CD4-positive, alpha-beta T cell treated with Interleukin-4 for 4 hours (primary cell): ENCODE data around the gene BSCL2.
"Not testable (repeated sequence)": the region's sequence is repeated elsewhere in the genome, so short reads cannot be mapped to it uniquely, and the experiment has no call there.

Source experiments
- DNase-seq: peaks from one replicate; pipeline ENCODE4 v3.0.0-alpha.2; 2020

The BSCL2 gene

DNA sequence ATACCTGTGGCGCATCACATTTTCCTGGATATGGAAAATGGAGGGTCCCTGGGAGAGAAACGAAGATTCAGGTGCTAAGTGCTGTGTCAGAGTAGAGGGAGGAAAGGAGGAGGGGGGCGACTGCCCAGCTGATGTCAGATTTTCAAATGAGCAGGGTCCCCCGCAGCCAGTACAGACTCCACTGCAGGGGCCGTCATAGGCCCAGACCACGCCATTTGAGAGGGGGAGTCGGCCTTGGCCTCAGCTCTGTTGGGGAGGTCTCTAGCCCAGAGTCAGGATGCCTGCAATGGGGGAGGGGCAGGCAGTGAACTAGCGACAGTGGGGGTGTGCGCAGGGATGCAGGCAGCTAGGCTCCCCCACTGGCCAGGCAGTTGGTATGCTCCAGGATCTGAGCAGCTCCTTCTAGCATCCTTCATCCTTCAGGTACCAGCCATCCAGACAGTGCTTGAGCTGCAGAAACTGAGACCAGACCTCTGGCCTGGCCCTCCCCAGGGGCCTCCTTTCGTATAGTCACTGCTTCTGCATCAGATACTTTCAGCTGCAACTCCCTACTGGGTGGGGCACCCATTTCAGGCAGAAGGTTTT is at the start of gene BSCL2, which contains the start of gene GNG3:
TSS of gene BSCL2 (minus strand) at position 148 of the 585 bp plus-strand sequence. CDS start 229 bp downstream, outside the sequence.
TSS of gene GNG3 (plus strand) at position 400 of the 585 bp plus-strand sequence. CDS start 620 bp downstream, outside the sequence.
- no peak for DNase-seq

DNA sequence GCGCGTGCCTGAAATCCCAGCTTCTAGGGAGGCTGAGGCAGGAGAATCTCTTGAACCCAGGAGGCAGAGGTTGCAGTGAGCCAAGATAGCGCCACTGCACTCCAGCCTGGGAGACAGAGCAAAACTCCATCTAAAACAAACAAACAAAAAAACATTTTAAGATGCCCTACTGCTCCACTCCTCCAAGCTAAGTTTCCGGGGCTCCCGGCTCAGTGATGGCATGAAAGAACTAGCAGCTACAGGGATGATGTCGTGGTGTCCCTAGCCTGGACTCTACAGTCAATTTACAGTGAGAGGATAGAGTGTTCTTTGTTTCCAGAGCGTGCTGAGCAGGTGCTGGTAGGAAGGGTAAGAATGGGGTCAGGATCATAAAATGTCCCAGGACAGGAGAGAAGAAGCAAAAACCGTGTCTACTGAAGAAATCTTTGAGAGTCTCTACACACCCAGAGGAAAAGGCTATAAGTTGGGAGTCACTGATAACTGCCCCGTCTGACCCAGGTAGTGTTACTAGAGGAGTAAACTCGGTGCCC is 47.9 kb upstream of the BSCL2 start:
- DNase-seq: no peak

DNA sequence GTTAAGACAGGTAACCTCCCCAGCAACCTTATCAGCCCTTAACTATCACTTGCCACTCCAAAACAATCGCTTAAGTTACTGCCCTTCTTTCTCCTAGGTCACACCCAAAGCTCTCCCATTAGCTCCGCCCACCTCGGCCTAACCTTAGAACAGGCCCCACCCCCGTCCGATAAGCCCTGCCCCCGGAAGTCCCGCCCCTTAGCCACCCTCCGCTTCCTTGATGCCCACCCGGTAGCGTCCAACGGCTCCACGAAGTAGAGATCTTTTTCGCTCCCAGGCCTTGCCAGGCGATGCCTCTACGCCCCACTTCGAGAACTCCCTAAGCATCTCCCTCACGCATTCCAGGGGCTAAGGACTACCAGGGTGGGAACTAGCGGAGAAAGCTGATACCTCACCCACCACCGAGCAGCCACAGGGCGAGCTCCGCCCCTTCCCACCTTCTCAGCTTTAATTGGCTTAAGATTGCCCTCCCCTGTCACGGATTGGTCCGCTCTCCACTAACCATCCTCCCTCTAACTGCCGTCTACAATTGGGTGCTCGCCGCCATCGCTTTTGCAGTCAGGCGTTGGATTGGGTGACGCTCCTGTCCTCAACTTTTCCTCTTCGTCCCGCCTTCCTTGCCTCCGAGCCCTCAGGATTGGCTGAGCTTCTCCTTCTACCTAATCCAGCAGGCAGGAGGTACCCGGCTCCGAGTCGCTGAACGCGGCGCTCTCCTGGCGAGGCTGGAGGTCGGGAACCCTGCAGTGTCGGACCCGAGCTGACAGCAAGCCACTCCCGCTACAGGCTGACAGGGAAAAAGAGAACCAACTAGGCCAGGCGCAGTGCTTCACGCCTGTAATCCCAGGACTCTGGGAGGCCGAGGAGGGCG is 46.7 kb upstream of the BSCL2 start, which contains the start of gene ZBTB3:
TSS of gene ZBTB3 (minus strand) at position 425 of the 868 bp plus-strand sequence. CDS start 496 bp downstream, outside the sequence.
- DNase-seq: peak; percentile 99

DNA sequence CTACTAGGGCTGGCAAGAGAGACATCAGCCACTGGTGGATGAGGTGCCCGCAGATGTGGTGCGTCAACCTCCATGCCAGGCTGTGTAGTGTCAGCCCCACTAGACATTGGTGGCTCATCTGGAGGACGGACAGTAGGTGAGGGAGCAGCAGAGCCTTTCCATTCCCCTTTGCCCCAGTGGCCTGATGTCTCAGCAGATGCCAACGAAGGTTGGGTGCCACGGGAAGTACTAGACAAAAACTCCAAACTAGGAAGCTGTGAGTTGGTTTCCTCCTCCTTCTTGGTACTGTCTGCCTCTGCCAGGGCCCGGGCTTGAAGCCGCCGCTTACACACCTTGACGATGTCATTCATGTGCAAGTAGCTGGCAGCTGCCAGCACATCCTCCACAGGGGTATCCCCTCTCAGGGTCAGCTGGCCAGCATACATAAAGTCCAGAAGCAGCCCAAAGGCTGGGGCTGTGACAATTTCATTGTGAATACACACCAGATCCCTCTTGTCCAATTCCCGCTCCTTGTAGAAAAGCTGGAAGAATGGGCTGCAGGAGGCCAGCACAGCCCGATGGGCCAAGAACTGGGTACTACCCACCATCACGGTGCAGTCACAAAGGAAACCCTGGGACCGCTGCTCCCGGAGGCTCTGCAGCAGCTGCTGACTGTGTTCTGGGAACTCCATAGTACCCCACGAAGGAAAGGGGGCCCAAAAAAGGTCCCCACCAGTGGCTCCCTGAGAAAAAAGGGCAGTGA is 45.9 kb upstream of the BSCL2 start:
- no peak for DNase-seq

DNA sequence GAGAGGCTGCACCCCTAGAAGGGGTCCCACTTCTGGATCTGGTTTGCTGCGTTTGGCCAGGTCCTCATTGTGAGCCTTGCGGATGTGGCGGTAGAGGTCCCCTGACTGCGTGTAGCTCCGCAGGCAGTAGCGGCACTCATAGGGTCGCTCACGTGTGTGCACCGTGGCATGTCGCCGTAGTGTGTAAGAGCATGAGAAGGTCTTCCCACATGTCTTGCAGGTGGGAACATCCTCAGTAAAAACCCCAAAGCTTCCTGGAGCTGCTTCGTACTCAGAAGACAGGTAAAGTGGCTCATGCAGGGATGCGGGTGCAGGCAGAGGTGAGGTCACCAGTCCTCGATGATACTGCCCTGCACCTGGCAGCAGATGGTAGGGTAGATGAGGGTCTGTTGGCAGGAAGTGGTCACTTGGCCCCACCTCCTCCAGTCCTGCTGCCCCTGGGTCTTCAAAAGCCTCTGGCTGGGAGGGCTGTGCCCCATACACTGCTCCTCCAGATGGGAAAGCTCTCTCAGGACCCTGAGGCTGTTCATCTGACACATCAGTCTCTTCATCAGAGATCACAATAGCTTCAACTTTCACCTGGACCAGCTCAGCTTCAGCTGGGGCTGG is 45.1 kb upstream of the BSCL2 start:
- DNase-seq: no peak

DNA sequence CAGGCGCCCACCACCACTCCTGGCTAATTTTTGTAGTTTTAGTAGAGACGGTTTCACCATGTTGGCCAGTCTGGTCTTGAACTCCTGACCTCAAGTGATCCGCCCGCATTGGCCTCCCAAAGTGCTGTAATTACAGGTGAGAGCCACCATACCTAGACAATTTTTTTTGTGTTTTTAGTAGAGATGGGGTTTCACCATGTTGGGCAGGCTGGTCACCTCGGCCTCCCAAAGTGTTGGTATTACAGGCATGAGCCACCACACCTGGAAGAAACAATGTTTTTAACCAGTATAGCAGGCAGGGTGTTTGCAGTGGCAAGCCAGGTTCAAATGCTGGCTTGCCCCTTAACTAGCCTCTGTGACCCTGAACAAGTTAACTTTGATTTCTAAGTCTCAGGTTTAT is 42.7 kb upstream of the BSCL2 start:
- not testable (repeated sequence) for DNase-seq

DNA sequence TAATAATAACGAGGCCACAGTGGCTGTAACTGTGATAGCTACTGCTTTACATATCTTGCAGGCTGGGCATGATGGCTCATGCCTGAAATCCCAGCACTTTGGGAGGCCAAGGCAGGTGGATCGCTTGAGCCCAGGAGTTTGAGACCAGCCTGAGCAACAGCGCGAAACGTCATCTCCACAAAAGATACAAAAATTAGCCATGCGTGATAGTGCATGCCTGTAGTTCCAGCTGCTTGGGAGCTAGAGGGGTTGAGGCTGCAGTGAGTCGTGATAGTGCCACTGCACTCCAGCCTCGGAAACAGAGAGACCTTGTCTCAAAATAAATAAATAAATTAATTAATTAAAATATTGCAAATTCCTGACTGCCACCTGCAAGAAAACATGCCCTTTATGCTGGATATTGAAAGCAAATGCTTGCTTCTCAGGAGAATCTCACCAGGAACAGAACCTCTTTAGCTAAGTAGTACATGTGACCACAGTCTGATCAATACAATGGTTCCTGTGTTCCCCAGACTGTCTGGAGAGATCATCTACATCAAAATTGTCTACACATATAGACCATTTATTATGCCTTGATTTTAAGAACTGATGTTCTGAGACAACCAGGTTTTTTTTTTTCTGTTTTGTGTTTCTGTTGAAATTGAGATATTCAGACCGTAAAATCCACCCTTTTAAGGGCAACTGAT is 40.4 kb upstream of the BSCL2 start:
- no peak for DNase-seq

DNA sequence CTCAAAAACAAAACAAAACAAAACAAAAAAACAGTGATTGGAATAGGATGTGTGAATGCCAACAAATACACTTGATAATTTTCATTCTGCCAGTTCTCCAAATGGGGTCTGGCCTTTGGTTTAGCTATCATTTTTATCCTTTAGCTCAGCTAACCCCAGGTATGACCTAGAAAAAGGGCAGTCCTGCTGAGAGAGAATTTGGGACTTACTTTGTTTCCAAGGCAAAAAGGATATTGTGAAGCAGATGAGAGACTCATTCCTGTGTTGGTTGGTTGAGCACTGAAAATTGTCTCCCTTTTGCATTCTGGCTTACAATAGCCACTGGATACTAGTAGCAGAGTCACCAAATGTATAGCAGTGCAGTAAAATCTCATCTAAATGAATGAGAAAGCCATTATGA is 30.0 kb upstream of the BSCL2 start:
- DNase-seq: no peak

DNA sequence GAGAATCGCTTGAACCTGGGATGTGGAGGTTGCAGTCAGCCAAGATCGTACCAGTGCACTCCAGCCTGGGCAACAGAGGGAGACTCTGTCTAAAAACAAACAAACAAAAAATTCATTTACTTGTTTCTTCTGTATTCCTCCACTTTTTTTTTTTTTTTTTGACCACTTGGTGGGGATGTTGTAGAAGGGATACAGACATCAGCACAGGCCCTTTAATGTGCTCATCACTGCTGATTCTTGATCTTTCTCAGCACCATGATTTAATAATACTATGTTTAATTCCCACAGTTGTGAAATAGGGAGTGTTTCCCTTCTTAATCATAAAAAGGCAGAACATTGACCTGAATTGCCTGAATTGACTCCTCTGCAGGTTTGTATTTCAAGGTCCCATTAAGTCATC is 25.6 kb upstream of the BSCL2 start:
- DNase-seq: no peak

DNA sequence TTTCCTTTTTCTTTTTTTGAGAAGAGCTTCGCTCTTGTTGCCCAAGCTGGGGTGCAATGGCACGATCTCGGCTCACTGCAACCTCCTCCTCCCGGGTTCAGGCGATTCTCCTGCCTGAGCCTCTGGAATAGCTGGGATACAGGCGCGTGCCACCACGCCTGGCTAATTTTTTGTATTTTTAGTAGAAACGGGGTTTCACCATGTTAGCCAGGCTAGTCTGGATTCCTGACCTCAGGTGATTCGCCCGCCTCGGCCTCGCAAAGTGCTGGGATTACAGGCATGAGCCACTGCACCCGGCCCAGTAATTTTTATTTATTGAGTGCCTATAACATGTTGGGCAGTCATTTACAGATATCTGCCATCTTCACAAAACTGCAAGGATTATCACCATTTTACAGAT is 22.9 kb upstream of the BSCL2 start:
- DNase-seq: not testable (repeated sequence)

DNA sequence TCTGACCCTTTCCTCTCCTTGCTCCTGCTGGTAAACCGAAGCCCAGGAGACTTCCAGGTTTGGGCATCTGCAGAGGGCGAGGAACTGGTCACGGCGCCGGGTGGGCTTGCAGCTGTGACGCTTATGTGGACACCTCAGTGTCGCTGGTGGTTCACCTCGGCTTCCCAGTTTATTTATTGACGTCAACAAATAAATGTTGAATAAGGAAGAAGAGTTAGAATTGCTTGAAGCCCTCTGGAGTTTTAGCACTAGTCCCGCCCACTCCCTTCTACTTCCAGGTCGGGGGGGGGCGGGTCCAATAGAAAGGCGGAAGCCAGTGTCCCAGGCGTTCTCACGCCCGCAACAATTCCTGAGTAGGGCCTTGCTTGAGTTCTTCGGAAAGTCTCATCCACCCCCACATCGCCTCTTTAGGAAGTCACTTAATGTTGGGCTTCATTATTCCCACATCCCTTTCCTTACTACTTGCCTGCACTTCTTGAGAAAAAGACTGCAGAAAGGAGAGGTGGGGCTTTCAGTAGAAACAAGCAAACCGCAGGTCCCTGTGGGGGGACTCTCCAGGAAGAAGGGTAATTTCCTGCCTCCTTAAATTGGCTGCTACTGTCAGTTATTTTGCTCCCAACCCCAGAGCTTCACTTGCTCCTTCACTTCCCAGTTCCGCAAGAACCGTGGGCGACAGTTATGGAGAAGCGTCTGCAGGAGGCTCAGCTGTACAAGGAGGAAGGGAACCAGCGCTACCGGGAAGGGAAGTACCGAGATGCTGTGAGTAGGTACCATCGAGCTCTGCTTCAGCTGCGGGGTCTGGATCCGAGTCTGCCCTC is 21.2 kb upstream of the BSCL2 start, which contains the start of gene TTC9C:
TSS of gene TTC9C (plus strand) at position 316 of the 818 bp plus-strand sequence. CDS start at position 679, 363 bp downstream.
- peak; percentile 84 for DNase-seq

DNA sequence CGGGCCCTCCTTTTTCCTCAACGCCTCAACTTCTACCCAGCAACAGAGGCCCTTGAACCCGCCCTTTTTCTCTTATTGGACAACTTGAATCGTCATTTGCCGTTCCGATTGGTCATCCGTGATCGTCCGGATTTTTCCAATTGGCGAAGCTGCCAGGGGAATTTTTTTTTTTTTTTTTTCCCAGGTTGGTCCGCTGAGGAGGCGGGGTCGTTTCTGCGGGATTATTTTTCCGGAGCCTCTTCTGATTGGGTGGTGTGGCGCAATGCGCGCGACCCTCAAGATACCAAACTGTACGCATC is 20.6 kb upstream of the BSCL2 start:
- peak; percentile 97 for DNase-seq

DNA sequence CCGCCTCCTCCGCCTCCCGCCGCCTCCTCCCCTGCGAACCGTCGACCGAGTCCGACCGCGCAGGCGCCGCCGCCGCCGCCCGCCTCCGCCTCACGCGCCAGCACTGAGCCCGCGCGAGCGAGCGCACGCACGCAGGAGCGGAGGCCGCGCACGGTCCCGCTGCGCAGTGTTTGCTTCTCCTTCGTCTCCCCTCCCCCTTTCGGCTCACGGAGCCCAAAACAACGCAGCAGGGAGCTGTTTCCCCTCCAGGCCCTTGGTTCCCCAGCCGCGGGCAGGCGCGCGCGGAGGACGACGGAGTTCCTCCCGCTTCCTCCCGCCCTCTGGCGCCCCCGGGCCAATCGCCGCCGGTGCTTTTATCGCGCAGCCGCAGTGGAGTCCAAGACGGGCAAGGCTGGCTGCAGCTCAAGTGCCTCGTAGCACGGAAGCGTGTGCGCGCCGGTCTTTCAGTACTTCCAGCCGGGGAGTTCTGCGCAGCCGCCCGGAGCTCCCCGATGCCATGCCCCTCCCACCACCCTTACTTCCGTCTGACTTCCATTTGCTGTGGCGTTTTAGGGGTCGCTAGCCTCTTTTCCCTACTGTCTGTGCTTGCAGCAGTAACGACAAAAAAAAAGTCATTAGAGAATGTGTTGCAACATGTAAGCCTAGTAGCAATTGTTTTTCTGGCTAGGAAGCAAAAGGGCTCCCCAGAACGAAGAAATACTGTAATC is 20.1 kb upstream of the BSCL2 start, which contains the start of gene HNRNPUL2:
TSS of gene HNRNPUL2 (minus strand) at position 293 of the 707 bp plus-strand sequence. CDS start 301 bp downstream, outside the sequence.
- DNase-seq: peak; percentile 99

DNA sequence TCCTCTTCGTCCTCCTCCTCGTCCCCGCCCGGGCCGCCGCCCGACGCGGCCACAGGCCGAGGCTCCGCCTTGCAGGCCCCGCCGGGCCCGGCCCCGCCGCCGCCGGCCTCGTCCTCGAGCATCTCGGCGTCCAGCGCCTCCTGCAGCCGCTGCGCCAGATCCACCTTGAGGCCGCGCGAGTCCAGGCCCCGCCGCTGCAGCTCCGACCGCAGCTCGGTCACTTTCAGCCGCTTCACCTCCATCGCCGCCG is 19.6 kb upstream of the BSCL2 start:
- DNase-seq: no peak

DNA sequence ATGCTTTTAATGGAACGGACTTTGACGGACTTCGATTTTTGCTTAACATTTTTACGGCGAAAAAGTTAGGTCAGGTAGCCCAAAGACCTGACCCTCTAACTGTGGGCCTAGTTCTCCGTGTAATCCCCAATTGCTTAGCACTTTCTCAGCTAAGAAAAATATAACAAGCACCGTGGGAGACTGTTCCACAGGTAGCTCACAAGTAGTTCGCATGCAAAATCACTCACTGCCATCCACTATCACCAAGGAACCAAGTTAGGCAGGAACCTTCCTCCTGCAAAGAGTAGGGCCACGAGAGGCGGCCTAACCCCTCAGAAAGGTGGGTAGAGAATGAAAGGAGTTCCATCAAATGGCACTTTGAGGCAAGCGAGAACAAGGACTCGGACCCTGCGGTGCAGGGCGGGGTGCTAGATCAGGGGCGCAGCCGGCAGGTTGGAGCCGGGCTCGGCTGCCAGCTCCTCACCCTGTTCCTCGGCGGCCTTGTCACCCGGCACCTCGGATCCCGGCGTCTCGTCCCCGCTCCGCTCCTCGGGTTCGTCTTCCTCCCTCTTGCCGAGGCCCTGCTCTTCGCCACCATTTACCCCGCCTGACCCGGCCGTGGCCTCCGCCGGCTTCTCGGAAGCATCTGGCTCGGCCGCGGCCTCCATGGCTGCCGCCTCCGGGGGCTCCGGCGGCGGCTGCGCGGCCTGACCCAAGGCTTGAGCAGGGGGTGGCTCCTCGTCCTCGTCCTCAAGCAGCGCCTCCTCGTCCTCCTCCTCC is 19.1 kb upstream of the BSCL2 start:
- DNase-seq: no peak

DNA sequence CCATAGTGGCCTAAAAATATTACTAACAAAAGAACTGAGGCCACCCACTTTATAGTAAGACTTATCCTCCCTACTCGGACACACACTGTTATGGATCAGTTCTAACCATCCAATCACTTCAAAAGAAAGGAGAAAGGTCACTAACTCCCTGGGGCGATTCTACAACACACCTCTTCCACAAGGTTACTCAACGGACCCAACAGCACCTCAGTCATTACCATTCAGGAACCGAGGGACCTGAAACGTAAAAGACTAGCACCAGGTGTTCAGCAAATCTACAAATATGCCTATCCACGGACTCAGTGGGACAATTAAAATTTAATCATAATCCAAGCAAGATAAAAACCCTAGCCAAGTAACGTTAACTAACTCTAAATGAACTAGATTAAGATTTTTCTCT is 18.4 kb upstream of the BSCL2 start:
- DNase-seq: no peak

DNA sequence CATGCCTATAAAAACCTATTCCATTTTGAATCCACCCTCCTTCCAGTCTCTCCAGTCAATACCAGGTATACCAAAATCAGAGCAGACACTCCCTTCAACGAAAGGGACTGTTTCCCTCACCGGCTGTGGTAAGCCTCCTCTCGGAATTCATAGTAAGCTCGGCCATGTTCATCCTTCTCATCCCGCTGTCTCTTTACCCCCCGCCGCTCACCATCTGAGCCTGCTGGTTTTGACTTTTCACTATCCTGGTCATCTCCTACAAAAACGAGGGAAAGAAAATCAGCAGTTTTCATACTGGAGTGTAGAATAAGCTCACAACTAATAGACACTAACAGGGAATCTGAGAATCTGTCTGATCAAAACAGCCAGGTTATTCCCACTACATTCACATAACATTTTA is 16.9 kb upstream of the BSCL2 start:
- DNase-seq: no peak

DNA sequence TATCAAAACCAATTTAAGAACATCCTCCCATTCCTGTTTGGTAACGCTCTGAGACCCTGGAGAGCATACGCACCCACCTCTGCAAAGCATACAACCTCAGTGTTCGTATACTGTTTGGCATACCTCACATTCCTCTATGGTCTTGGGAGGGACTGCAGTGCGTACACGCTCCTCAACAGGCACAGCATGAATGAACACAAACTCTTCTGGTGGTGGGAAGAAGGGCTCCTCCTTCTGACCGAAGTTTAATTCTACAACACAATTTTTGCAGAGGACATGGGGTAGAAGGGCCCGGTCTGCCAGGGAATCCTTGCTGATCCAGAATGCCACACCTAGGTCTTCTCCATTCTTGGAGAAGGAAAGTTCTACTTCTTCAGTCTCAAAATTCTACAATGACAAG is 14.8 kb upstream of the BSCL2 start:
- no peak for DNase-seq

DNA sequence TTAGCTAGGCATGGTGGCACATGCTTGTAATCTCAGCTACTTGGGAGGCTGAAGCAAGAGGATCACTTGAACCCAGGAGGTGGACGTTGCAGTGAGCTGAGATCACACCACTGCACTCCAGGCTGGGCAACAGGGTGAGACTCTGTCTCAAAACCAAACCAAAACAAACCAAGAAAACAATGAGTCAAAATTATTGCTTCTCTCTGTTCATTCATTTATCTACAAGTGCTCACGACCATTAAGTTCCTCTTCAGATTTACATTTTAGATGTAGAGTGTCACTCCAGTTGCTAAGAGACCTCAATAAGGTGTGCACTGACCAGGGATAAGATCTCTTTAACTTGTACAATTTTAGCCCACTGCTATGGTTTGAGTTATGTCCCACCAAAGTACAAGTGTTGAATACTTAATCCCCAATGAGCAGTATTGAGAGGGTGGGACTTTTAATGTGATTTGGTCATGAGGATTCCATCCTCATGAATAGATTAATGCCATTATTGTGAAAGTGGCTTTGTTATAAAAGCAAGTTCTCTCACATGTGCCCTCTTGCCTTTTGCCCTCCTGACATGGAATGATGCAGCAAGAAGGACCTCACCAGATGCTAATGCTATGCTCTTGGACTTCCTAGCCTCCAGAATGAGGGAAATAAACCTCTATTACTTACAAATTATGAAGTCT is 12.2 kb upstream of the BSCL2 start:
- DNase-seq: no peak
